ENCODE results near the gene RAC2.
A peak's percentile ranks its signal among the peaks of the same experiment; 100 is the strongest.
"Not testable (repeated sequence)": the region's sequence is repeated elsewhere in the genome, so short reads cannot be mapped to it uniquely, and the experiment has no call there.

Gene RAC2

DNA sequence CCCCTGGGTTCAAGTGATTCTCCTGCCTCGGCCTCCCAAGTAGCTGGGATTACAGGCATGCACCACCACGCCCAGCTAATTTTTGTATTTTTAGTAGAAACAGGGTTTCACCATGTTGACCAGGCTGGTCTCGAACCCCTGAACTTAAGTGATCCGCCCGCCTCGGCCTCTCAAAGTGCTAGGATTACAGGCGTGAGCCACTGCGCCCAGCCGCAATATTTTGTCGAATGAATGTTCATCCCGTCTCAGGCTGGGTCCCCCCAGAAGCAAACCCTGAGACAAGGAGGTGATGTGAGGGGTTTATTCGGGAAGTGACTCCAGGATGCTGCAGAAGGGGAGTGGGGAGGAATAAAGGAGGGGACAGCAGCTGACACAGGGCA is 10.7 kb downstream of the RAC2 start:
- DNase-seq: not testable (repeated sequence)

DNA sequence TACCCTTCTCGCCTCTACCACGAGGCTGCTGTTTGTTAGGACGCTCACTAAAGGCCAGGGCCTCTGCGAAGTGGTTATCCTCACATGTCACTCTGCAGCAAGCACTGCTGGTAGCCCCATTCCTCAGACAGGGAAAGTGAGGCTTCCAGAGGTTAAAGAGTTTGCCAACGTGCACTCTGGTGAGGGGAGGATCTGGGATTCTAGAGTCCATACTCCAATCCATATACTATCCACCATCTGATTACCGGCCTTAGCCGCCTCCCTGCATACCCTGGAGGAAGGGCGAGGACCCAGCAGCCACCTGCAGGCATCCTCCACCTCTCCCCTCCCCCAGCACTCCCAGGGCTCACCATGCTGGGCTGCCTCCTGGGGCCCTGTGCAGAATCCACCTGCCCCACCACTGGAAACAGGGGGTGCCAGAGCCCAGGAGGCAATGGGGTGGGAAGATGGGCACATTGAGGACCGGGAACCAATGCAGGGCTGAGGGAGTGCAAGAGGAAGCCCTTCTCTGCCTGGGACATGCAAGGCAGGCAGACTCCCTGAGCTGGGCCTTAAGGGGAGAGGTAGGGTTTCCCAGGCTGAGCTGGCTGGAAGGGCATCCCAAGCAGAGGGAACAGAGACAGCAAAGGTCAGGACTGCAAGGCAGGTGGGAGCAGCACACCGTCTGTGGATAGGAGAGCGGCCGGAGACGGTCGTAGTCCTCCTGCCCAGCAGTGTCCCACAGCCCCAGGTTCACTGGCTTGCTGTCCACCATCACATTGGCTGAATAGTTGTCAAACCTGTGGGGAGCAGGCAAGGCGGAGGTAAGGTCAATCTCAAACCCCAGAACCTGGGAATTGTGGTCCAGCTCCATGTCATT is 11.7 kb downstream of the RAC2 start:
- no peak for DNase-seq

DNA sequence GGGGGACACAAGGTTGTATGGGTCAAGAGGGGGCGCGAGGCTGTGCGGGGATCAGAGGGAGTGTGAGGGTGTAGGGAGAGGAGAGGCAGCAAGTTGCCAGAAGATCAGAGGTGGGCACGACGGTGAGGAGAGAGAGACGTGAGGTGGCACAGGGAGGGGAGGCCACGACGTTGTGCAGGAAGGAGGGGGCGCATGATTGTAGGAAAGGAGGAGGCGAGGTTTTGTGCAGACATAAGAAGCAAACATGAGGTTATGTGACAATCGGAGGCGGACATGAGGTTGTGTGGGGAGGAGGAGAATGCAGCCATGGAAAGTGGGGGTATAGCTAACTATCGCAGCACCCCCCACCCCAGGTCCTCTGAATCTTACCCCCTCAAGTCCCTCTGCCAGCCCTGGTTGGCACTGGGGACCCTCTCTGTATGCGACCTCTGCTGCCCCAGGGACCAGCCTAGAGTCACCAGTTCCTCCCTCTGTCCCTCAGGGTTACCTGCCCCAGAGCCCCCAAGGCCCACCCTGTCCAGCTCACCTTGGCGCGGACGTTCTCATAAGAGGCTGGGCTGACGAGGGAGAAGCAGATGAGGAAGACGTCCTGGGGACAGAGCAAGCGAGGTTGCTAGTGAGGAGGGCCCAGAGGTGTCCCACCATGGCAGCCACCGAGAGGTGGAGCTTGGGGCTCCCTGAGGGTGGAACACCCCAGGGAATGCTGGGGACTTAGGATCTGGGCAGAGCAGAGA is 12.5 kb downstream of the RAC2 start:
- peak; percentile 51 for DNase-seq

DNA sequence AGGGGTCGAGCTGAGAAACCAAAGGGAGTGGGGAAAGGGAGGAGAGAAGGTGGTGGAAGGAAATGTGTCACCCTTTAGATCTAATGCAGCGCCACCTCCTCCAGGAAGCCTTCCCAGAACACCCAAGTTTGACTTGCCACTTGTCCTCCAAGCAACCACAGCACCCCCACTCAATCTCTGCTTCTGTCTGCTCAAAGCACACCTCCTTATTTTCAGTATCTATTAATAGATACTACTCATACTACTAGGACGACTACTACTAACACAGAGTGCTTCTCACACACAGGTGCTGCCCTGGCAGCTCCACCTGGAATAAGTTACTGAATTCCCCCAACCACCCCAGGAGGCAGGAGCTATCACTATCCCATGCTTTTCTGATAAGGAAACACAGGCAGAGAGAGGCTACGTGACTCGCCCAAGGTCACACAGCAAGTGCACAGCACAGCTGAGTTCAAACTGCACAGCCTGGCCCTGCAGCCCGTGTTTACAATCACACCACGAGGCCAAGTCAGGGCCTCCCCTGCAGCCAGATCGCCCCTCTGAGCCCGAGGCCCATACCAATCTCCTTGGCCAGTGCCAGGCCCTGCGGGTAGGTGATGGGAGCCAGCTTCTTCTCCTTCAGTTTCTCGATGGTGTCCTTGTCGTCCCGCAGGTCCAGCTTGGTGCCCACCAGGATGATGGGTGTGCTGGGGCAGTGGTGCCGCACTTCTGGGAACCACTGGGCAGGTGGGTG is 13.2 kb downstream of the RAC2 start:
- peak; percentile 67 for DNase-seq

DNA sequence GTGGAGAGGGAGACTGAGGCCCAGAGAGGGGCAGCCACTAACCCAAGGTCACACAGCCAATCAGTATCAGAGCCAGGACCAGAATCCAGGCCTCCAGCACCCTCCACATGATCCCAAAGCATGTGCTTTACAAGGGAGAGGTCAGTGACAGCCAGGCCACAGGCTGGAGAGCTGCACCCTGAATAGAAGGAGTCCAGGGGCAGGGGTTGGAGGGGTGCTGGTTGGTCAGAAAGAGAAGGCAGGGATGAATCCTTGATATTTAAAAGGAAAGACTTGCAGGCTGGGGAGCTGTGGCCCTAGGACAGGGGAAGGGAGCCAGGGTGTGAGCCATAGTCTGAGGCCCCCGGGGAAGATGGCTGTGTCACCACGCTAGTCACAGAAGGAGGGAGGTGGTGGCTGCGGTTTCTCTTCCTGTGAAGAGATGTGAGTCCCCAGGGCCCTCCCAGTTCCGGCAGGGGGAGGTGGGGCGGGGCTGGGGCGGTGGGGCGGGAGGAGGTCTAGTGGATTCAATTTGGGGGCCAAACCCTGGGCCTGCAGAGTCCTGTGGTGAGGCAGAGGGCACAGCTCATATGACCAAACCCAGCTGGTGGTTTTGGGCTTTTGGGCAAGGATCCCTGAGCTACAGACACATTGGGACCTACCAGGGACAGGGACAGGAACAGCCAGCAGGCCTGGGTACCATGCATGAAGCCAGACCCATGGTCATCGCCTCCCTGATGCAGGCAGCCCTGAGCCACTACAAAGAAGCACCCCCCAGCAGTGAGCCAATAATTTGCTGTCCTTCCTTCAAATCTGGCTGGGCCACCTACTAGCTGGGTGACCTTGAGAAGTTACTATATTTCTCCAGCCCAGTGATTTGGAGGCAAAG is 14.0 kb downstream of the RAC2 start:
- peak; percentile 89 for DNase-seq

DNA sequence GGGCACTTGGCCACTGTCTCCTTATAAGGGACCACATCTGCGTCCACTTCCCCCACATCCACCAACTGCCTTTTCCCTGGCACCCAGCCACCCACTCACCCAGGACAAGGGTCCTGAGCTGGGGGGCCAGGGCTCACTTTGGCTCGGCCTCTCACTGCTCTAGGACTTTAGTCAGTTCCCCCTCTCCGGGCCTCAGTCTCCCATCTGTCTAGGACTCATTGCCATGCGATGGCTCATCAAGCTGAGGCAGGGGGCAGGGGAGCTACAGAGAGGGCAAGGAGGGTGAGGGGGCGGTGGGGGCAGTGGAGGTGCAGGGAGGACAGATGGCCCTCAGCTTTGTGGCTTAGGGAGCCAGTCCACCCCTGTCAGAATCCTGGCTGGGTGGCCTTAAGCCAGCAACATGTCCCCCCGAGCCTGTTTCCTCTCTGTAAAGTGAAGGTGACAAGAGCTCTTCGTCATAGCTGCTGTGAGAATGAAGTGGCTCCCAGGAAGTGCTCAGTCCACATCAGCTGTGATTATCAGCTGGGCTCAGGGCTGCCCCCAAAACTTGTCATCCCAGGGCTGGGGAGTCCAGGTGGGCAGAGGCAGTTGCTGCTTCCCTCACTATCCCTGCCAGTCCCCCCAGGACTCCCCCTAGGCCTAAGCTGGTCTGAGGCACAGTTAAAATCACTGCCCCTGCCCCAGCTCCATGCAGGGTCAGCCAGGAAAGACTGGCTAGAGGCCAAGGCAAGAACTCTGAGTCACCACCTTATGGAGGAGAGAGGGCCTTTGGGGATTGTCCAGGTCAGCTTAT is 14.9 kb downstream of the RAC2 start:
- DNase-seq: peak; percentile 57

DNA sequence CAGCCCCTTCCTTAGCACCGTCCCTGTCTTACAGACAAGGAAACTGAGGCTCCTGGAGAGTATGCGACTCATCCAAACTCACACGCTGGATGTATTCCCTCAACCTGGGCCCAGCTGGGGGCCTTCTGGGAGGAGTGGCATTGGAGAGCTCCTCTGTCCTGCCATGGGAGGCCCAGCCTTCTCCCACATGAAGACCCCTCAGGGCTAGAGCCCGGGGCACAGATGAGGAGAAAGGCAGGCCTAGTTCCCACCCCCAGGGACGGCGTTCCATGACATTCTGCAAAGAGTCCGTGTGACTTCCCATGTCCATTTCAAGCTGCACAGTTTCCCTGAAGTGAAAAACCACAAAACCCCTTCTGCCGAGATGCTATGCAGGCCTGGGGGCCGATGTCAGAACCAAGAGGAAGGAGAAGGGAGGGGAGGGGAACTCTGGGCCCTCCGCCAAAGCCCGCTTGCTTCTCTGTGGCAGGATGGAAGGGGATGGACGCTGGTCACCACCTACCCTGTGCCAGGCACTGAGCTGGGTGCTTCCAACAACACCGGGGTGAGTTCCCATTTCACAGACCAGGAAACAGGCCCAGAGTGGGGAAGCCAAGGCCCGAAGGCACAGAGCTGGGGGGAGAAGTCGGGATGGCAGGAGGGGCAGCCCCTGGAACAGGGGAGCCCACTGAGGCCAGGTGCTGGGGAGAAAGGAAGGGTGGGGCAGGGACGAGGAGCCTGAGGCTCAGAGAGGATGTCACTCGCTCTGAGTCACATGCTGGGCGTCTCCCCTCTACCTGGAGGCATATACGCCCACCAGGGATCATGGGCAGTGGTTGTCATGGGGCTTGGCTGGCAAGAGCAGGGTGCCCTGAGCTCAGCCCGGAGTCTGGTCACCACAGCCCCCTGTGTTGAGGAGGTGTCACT is 15.7 kb downstream of the RAC2 start:
- peak; percentile 61 for DNase-seq

DNA sequence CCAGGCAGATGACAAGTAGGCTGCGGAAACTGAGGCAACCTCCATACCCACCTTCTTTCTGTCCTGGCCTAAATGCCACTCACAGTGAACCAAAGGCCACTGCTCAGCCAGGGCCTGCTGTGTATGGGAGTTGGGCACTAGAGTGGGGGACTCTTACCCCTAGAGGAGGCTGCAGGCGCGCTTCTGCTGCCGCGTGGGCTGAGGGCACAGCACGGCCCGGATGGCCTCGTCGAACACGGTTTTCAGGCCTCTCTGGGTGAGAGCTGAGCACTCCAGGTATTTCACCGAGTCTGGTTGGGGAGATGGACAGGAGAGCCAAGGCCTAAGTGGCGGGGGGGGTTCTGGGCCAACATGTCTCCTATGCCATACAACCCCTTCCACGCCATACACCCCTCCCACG is 17.6 kb downstream of the RAC2 start:
- no peak for DNase-seq

DNA sequence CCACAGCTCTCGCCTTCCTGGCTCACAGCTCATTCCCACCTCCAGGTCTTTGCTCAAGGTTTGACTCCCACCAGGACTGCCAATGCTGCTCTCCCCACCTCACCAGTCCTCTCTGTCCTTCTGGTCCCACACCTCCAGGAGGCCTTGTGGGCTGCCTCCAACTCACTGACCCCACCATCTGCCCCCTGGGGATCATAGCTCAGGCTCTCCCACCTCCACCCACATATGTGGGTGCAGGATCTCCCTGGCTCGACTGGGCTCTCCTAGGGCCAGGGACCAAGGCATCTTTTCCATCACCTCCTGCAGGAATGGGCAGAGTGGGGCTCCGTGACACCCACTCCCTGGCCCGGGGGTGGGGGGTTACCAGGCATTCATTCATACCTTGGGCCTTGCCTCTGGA is 18.0 kb downstream of the RAC2 start:
- DNase-seq: no peak

DNA sequence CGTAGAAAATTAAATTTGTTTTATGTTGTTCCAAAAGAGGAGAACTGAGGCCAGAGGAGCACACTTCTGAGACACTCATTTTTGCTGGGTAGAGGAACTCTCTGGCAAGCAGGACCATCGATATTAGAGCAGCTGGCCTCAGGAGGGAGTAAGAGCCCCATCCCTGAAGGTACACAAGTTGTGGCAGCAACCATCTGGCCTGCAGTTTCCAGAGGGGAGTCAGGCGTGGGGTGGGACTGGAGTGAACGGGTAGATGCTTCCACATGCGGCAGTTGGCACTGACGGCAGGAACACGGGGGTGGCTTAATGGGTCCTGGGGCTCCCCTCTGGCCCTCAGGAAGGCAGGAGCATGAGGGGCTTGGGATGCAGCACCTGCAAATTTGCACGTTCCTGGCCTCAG is 18.6 kb downstream of the RAC2 start:
- DNase-seq: peak; percentile 33

DNA sequence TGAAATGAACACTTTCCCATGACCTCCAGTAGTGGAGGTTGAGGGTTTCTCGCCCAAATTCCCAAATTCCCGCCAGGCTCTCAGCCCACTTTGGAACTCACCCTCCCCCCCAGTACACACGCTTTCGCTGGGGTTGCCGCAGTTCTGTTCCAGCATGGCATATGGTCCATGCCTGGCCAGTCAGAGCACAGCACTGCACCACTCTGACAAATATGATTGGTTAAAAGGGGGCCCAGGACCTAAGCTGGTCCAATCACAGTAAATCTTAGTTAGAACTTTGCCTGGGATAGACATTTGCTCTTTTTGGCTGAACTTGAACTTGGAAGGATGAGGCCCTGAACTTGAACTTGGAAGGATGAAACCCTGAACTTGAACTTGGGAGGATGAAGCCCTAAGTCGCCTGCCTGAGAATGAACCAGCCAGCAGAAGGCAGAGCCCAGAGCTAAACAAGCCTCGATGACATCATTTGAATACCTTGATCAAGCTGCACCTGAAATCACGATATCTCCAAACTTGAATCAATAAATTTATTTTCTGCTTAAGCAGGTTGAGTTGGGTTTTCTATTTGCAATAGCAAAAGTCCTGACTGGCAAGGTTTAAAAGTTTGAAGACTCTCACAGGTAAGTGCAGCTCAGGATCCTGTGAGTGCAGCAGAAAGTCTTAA is 19.2 kb downstream of the RAC2 start:
- no peak for DNase-seq

DNA sequence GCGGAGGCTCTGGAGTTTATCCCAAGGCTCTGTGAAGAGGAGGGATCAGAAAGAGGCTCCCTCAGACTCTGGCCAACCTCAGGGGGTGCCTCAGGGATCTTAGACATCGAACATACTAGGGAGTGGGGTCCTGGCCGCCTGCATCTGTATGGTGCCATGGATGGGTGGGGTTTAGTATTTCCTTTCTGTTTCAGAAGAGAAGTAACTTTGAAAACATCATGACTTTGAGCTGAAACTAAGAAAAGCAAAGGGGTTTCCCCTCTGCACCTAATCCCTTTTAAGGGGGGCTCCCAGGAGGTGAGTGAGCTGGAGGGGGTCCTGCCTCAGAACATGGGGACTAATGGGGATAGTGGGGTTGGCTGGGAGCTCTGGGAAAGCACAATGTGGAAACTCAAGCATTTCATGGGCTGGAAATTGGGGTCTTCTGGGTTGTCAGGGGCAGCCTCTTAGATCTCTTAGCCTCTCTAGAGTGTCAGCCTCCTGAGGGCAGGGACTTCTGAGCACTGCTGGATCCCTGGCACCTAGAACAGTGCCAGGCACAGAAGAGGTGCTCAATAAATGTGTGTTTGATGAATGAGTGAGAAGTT is 20.0 kb downstream of the RAC2 start:
- DNase-seq: peak; percentile 28

DNA sequence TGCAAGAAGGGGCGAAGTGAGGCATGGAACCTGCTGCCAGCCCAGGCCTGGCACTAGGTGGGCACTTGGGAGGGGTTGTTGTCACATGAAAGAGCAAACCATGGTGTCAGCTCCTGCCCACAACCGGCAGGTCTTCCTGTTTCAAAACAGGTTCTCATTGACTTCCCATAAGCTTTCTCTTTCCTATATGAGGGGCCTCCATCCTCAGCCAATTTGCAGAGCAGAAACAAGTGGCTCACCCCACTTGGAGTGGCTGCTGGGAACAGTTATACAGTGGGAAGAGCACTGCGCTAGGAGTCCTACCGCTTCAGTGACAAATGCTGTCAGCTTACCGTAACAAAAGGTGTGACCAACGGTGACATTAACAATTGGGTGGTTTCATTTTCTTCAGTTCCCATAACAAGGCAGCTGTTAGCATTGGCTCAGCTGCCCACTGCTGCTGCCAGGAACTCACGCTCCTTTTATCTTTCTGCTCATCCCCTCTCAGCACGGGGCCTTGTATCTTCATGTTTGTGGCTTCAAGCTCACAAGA is 21.6 kb downstream of the RAC2 start:
- DNase-seq: peak; percentile 64

DNA sequence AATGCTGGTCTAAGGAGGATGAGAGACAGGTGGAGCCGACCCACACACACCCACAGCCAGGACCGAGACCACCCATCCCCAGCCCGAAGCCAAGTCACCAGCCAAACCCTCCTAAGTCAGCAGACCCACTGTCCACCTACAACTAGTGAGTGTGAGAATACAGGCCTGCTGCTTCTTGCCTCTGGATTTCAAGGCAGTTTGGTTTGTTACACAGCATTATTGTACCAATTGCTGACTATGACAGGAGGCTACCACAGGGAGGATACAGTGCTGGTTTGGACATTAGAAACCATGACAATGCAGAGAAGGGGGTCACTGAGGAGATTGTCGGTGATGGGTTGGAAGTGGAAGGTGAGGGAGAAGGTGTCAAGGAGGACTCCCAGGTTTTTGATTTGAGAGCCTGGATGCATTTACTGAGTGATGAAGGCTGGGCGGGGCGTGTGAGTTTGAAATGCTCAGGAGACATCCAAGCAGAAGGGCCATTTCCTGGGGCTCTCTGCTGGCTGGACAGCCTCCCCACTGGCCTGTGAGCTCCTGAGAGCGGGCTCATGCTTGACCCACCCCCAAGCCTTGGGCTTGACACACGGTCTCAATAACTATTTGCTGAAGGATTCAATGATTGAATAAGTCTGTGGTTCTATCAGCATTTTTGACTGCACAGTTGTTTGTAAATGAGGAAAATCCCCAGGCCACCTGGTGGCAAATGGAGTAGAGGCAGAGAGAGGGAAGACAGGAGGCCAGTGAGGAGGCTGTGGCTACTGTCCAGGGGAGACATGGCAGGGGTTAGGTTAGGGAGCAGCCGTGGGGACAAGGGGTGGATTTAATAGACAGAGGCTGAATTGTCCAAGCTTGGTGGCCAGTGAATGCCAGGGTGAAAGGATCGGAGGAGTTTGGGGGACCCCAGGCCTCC is 22.4 kb downstream of the RAC2 start:
- no peak for DNase-seq

DNA sequence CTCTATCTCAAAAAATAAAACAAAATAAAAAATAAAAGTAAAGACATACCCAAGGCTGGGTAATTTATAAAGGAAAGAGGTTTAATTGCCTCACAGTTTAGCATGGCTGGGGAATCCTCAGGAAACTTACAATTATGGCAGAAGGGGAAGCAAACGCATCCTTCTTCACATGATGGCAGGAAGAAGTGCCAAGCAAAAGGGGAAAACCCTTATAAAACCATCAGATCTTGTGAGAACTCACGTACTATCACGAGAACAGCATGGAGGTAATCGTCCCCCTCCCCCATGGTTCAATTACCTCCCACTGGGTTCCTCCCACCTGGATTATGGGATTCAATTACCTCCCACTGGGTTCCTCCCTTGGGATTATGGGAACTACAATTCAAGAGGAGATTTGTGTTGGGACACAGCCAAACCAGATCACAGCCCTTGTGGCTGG is 23.5 kb downstream of the RAC2 start:
- DNase-seq: peak; percentile 50

DNA sequence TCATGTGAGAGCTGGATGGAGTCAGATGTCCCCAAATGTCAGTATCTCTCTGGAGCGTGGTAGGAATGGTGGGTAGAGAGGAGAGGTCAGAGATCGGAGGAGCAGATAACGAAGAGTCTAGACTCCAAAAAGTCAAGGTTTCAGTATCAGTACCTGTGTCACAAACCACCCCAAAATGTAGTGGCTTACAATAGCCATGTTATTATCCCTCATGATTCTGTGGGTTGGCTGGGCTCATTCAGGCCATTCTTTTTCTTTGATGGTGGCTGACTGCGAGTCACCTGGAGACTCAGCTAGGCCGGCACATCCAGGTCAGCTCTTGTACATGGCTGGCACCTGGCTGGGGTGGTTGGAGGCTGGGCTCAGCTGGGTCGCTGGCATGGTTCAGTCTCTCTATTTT is 24.5 kb downstream of the RAC2 start:
- DNase-seq: peak; percentile 36

DNA sequence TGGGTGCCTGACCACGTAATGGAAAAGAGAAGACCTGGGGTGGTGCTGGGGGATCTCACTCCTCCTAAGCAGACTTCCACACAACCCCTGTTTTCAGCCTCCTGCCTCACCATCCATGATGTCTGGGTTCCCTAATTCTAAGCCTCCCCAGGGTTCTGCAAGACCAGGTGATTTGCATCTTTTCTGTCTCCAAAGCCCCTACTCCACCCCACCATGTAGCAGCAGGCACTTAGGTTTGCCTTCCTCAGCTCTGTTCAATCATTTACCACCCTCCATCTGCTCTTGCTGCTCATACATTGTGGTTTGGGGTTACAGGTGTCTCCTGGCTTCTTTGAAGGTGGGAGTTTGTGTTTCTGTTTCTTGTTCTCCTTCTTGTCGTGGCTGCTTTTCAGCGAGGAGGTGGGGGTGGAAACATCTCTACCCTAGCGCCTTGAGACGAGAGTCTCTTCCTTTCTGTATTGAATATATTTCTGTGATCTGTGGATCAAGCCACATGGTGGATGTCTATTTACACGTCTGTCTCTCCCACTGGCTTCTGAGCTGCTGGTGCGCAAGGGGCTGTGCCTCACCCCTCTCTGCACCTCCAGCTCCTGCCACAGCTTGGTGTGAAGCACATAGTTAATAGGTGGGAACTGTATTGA is 25.2 kb downstream of the RAC2 start:
- peak; percentile 82 for DNase-seq

DNA sequence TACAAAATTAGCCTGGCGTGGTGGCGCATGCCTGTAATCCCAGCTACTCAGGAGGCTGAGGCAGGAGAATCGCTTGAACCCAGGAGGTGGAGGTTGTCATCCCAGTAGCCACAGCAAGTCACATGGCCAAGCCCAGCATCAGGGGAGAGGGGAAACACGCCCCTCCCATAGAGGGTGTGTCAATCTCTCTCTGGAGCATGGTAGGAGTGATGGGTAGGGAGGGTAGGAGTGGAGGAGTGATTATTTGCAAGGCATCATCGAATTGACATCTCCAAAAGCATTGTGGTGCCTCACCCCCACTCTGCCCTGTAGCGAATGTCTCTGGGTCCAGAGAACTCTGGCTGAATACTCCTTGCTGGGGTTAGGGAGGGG is 25.7 kb downstream of the RAC2 start:
- DNase-seq: no peak
